OCI-LY3 (cell line): ENCODE results near the gene EDNRA.
A peak's percentile ranks its signal among the peaks of the same experiment; 100 is the strongest.

Experiments
- H2AFZ ChIP-seq: fragments of 200-600, 300-600 bp; shearing (Covaris generic); 2 replicates; pipeline ENCODE4 v1.6.0; 2014; ENCODE audit warnings: antibody characterized with exemption, low read depth, low read length
- H3K27ac ChIP-seq: fragments of 200-600, 300-600 bp; sonication (generic); 2 replicates; pipeline ENCODE4 v1.5.1; 2014; ENCODE audit warnings: mild to moderate bottlenecking, low read length, moderate library complexity, mixed read lengths
- H3K27me3 ChIP-seq: fragments of 200-600, 300-600 bp; sonication (generic); 2 replicates; pipeline ENCODE4 v1.6.1; 2014; ENCODE audit warnings: low read depth, low read length, mixed read lengths
- H3K36me3 ChIP-seq: fragments of 200-600, 300-600 bp; sonication (generic); replicated peaks from 2 replicates; pipeline ENCODE3; 2014; ENCODE audit warnings: low read depth, low read length, mixed read lengths
- H3K4me1 ChIP-seq: fragments of 300-600, 200-600 bp; sonication (generic); 2 replicates; pipeline ENCODE4 v1.6.1; 2014; ENCODE audit warnings: low read length, mixed read lengths
- H3K4me2 ChIP-seq: fragments of 200-600, 300-600 bp; sonication (generic); 2 replicates; pipeline ENCODE4 v1.6.1; 2014; ENCODE audit warnings: low read length, mixed read lengths
- H3K4me3 ChIP-seq: fragments of 300-600, 200-600 bp; sonication (generic); 2 replicates; pipeline ENCODE4 v1.5.1; 2014; ENCODE audit warnings: antibody characterized with exemption, mild to moderate bottlenecking, low read length, moderate library complexity
- H3K79me2 ChIP-seq: fragments of 300-600, 200-600 bp; shearing (Covaris generic); 2 replicates; pipeline ENCODE4 v1.6.1; 2014; ENCODE audit warnings: mild to moderate bottlenecking, low read length, mixed read lengths
- H3K9ac ChIP-seq: fragments of 300-600, 200-600 bp; shearing (Covaris generic); 2 replicates; pipeline ENCODE4 v1.6.0; 2014; ENCODE audit warnings: mild to moderate bottlenecking, low read length, moderate library complexity
- H3K9me3 ChIP-seq: fragments of 200-600, 300-600 bp; shearing (Covaris generic); 2 replicates; pipeline ENCODE4 v1.6.1; 2014; ENCODE audit warnings: low read length, mixed read lengths; ENCODE audit not compliant: insufficient read depth
- H4K20me1 ChIP-seq: fragments of 200-600, 300-600 bp; sonication (generic); 2 replicates; pipeline ENCODE4 v1.6.1; 2016; ENCODE audit warnings: low read length, mixed read lengths; ENCODE audit not compliant: insufficient read depth
- CTCF ChIP-seq: fragments of 200-600, 300-600 bp; sonication (generic); IDR thresholded peaks from 2 replicates; pipeline ENCODE4 v1.5.1; 2014; ENCODE audit warnings: antibody characterized with exemption, low read length, low read depth
- EZH2phosphoT487 ChIP-seq: fragments of 200-600 bp; shearing (Covaris generic); IDR thresholded peaks from 2 replicates; pipeline ENCODE4 v1.6.1; 2018; ENCODE audit warnings: antibody characterized with exemption, mixed run types, low read depth

The EDNRA gene

GRCh38 chr4:147591106-147591505, 110.2 kb downstream of the EDNRA start:
- Histone ChIP-seq H3K27me3 (no peaks in the 10 kb centered on the region), H3K79me2 (no peaks in the 10 kb centered on the region), H3K4me3 (no peak overlapping the region), H3K4me2 (no peak overlapping the region), H4K20me1 (no peaks in the 10 kb centered on the region), H2AFZ (no peak overlapping the region), H3K36me3 (no peaks in the 10 kb centered on the region), H3K4me1 (peaks cover 22% of the 10 kb centered on the region), H3K27ac (no peak overlapping the region), H3K9ac (no peak overlapping the region), H3K9me3 (no peaks in the 10 kb centered on the region)
- TF ChIP-seq CTCF (no peak), EZH2phosphoT487 (no peak)

- TF ChIP-seq EZH2phosphoT487 (no peak), CTCF (peak; percentile 31; the same call in 1 of the 2 replicates)
- no peaks in the 10 kb centered on the region for H3K36me3 ChIP-seq
- no peak overlapping the region for H3K4me2 ChIP-seq
- H3K9ac ChIP-seq = no peak overlapping the region
- no peaks in the 10 kb centered on the region for H3K27me3 ChIP-seq
- H3K4me3 ChIP-seq = no peak overlapping the region
- H4K20me1 ChIP-seq = no peaks in the 10 kb centered on the region
- no peak overlapping the region for H3K27ac ChIP-seq
- H3K4me1 ChIP-seq = peaks cover 6% of the 10 kb centered on the region; the same call in 1 of the 2 replicates
- no peaks in the 10 kb centered on the region for H3K79me2 ChIP-seq
- H3K9me3 ChIP-seq = no peaks in the 10 kb centered on the region
- H2AFZ ChIP-seq = 0 out of 2 replicates have a peak overlapping the region, but pooled peaks have one; percentile 16
These were observed 113.2 kb downstream of the EDNRA start for GRCh38 chr4:147594107-147594506.
